HCT116 (cell line): ENCODE data around the gene SLC5A6. TPM values are rescaled to one million over a fixed set of nuclear protein-coding genes. Genes with fewer than 3 reads are reported as not detected.

ENCODE experiments used
- ATAC-seq: fragments of 200-7000 bp; cut with Tn5 transposase; 2 replicates; pipeline ENCODE4 v1.9.1; 2020; ENCODE audit warnings: mild to moderate bottlenecking, moderate library complexity
- BruUV-seq: library from RNA; stranded (reverse); fragments of 400-500 nt; replicated peaks from 2 replicates; lab custom pipeline; 2021; lab: Mats Ljungman, UMichigan
- CTCF ChIA-PET: fragments of 300-600 bp; sonication (Branson Sonifier 250); formaldehyde crosslinking; loops from one replicate; lab custom pipeline; 2021; ENCODE audit warnings: antibody characterized with exemption; lab: Charles Lee
- POLR2A ChIA-PET: fragments of 300-600, 350-600 bp; sonication (Branson Sonifier 250); formaldehyde crosslinking; loops from one replicate; lab custom pipeline; 2021; ENCODE audit warnings: antibody characterized with exemption; lab: Charles Lee
- RAD21 ChIA-PET, 2 experiments: fragments of 300-600 bp; sonication (Branson Sonifier 250); formaldehyde crosslinking; loops; one replicate each; lab custom pipeline; 2023; ENCODE audit warnings: low total read pairs in 2 of 2; ENCODE audit not compliant: uncharacterized antibody in 2 of 2, unreplicated experiment in 2 of 2, low non-redundant PET in 1 of 2; lab: Charles Lee
- DNase-seq: peaks from one replicate; pipeline ENCODE4 v3.0.0-alpha.2; 2010; ENCODE audit warnings: low read depth, low spot score
- H2AFZ ChIP-seq: fragments of 200-600 bp; shearing (Covaris generic), sonication (generic); 2 replicates; pipeline ENCODE4 v1.6.1; 2017; ENCODE audit warnings: low read depth, mixed run types, mixed read lengths, antibody characterized with exemption, low read length; ENCODE audit not compliant: poor library complexity, severe bottlenecking
- H3K27ac ChIP-seq: 2 replicates; pipeline ENCODE4 v1.5.1; 2012; ENCODE audit warnings: low read depth, low read length
- H3K27me3 ChIP-seq: fragments of 200-600 bp; sonication (generic); 2 replicates; pipeline ENCODE4 v1.6.1; 2016; ENCODE audit warnings: mixed run types, low read length, mixed read lengths; ENCODE audit not compliant: insufficient read depth
- H3K36me3 ChIP-seq, 2 experiments: fragments of 200-500 bp in 1 of 2; fragments of 200-600 bp in 1 of 2; sonication (Bioruptor generic) in 1 of 2; sonication (generic) in 1 of 2; 2 replicates each; pipeline versions ENCODE4 v1.5.1 to v1.6.1; 2014 to 2016; ENCODE audit warnings: low read length in 2 of 2, inconsistent platforms in 1 of 2, mixed read lengths in 1 of 2, mixed run types in 1 of 2; ENCODE audit not compliant: insufficient read depth in 2 of 2, control insufficient read depth in 1 of 2
- H3K4me1 ChIP-seq, 2 experiments: fragments of 200-600 bp in 1 of 2; sonication (generic) in 1 of 2; 2 replicates each; pipeline versions ENCODE4 v1.5.1 to v1.6.1; 2012 to 2017; ENCODE audit warnings: low read length in 2 of 2, inconsistent platforms in 1 of 2, mild to moderate bottlenecking in 1 of 2, mixed read lengths in 1 of 2, mixed run types in 1 of 2, moderate library complexity in 1 of 2; ENCODE audit not compliant: insufficient read depth in 2 of 2, control insufficient read depth in 1 of 2
- H3K4me2 ChIP-seq: fragments of 200-600 bp; sonication (generic); 2 replicates; pipeline ENCODE4 v1.6.1; 2017; ENCODE audit warnings: mixed run types, low read length, mixed read lengths
- H3K4me3 ChIP-seq, 2 experiments: fragments of 200-600 bp in 1 of 2; sonication (generic) in 1 of 2; replicated peaks in 1 of 2; 2 replicates each; pipeline ENCODE4 v1.5.1; 2011 to 2016; ENCODE audit warnings: low read length in 2 of 2, control low read depth in 1 of 2, low read depth in 1 of 2, mild to moderate bottlenecking in 1 of 2, mixed read lengths in 1 of 2, mixed run types in 1 of 2
- H3K79me2 ChIP-seq: fragments of 200-600 bp; sonication (generic); 2 replicates; pipeline ENCODE4 v1.6.1; 2017; ENCODE audit warnings: mild to moderate bottlenecking, mixed run types, low read length, moderate library complexity, mixed read lengths; ENCODE audit not compliant: insufficient read depth
- H3K9ac ChIP-seq: fragments of 200-600 bp; sonication (generic); 2 replicates; pipeline ENCODE4 v1.6.1; 2016; ENCODE audit warnings: low read length, mixed read lengths
- H3K9me2 ChIP-seq: fragments of 200-600 bp; sonication (generic), shearing (Covaris generic); 2 replicates; pipeline ENCODE4 v1.6.1; 2017; ENCODE audit warnings: mixed run types, mild to moderate bottlenecking, moderate library complexity; ENCODE audit not compliant: insufficient read depth
- H3K9me3 ChIP-seq, 2 experiments: fragments of 200-500 bp in 1 of 2; fragments of 200-600 bp in 1 of 2; sonication (Bioruptor generic) in 1 of 2; sonication (generic) in 1 of 2; 2 replicates each; pipeline ENCODE4 v1.6.1; 2014 to 2017; ENCODE audit warnings: low read length in 2 of 2, mixed read lengths in 2 of 2, inconsistent platforms in 1 of 2, low read depth in 1 of 2, mild to moderate bottlenecking in 1 of 2, mixed run types in 1 of 2, moderate library complexity in 1 of 2; ENCODE audit not compliant: control insufficient read depth in 1 of 2, insufficient read depth in 1 of 2
- H4K20me1 ChIP-seq: fragments of 200-600 bp; sonication (generic), shearing (Covaris generic); 2 replicates; pipeline ENCODE4 v1.6.1; 2017; ENCODE audit warnings: mixed run types, mild to moderate bottlenecking, moderate library complexity; ENCODE audit not compliant: insufficient read depth
- ATF3 ChIP-seq: IDR thresholded peaks from 2 replicates; pipeline ENCODE4 v1.6.1; 2012
- CEBPB ChIP-seq: IDR thresholded peaks from 2 replicates; pipeline ENCODE4 v1.6.1; 2012; ENCODE audit warnings: low read depth
- EZH2 ChIP-seq: fragments of 200-600 bp; sonication (generic); IDR thresholded peaks from 2 replicates; pipeline ENCODE4 v1.6.1; 2017; ENCODE audit warnings: antibody characterized with exemption, mixed run types
- EZH2phosphoT487 ChIP-seq: fragments of 200-600 bp; IDR thresholded peaks from 2 replicates; pipeline ENCODE4 v1.6.1; 2018; ENCODE audit warnings: antibody characterized with exemption, borderline replicate concordance
- MAX ChIP-seq: IDR thresholded peaks from 2 replicates; pipeline ENCODE4 v1.6.1; 2012
- POLR2AphosphoS5 ChIP-seq: IDR thresholded peaks from 2 replicates; pipeline ENCODE4 v1.6.1; 2011; ENCODE audit warnings: mild to moderate bottlenecking, low read depth, low read length, moderate library complexity
- RAD21 ChIP-seq: IDR thresholded peaks from 2 replicates; pipeline ENCODE4 v1.6.1; 2012; ENCODE audit warnings: low read depth, mild to moderate bottlenecking
- SIN3A ChIP-seq: IDR thresholded peaks from 2 replicates; pipeline ENCODE4 v1.6.1; 2012; ENCODE audit warnings: low read depth
- SP1 ChIP-seq: IDR thresholded peaks from 2 replicates; pipeline ENCODE4 v1.6.1; 2012; ENCODE audit warnings: low read depth
- SRF ChIP-seq: IDR thresholded peaks from 2 replicates; pipeline ENCODE4 v1.6.1; 2012; ENCODE audit warnings: low read depth
- TCF7L2 ChIP-seq: IDR thresholded peaks from 2 replicates; pipeline ENCODE4 v1.7.0; 2011; ENCODE audit warnings: borderline replicate concordance, inconsistent platforms; ENCODE audit not compliant: insufficient read depth, insufficient read length; ENCODE audit errors: extremely low read depth
- YY1 ChIP-seq: IDR thresholded peaks from 2 replicates; pipeline ENCODE4 v1.6.1; 2011; ENCODE audit warnings: low read length, low read depth, moderate library complexity, mild to moderate bottlenecking; ENCODE audit not compliant: insufficient replicate concordance; ENCODE audit errors: extremely low read depth
- ZNF274 ChIP-seq: fragments of 200-500 bp; sonication (Bioruptor generic); IDR thresholded peaks from 2 replicates; pipeline ENCODE4 v1.6.1; 2014; ENCODE audit warnings: mild to moderate bottlenecking, low read depth, low read length, inconsistent platforms
- intact Hi-C: fragments of 100-400 bp; cut with micrococcal nuclease; formaldehyde crosslinking; loops from 2 replicates; pipeline ENCODE4 v1.10.0; 2022
- total RNA-seq: library from RNA; stranded (reverse); gene quantifications from one replicate; pipeline ENCODE4 v1.2.1, GENCODE V29; 2021; ENCODE audit not compliant: unreplicated experiment
- TF ChIP-seq, protein P1 (sequence below), 3 experiments: fragments of 200-600 bp in 1 of 3; sonication (generic) in 1 of 3; IDR thresholded peaks in 2 of 3; conservative IDR thresholded peaks in 1 of 3; 2 replicates each; pipeline ENCODE4 v1.5.1; 2012 to 2017; ENCODE audit warnings: low read depth in 2 of 3, low read length in 2 of 3, antibody characterized with exemption in 1 of 3, borderline replicate concordance in 1 of 3, control low read depth in 1 of 3, mild to moderate bottlenecking in 1 of 3, mixed read lengths in 1 of 3, mixed run types in 1 of 3, moderate library complexity in 1 of 3; ENCODE audit not compliant: insufficient read depth in 1 of 3

SLC5A6 gene
- total RNA-seq, 1 experiment from 2014 or later, result 55.4 TPM

- TF ChIP-seq RAD21 (no peak), YY1 (no peak)
These were observed 25.3 kb downstream of the SLC5A6 start (continued) for GRCh38 chr2:27186613-27187345.

DNA sequence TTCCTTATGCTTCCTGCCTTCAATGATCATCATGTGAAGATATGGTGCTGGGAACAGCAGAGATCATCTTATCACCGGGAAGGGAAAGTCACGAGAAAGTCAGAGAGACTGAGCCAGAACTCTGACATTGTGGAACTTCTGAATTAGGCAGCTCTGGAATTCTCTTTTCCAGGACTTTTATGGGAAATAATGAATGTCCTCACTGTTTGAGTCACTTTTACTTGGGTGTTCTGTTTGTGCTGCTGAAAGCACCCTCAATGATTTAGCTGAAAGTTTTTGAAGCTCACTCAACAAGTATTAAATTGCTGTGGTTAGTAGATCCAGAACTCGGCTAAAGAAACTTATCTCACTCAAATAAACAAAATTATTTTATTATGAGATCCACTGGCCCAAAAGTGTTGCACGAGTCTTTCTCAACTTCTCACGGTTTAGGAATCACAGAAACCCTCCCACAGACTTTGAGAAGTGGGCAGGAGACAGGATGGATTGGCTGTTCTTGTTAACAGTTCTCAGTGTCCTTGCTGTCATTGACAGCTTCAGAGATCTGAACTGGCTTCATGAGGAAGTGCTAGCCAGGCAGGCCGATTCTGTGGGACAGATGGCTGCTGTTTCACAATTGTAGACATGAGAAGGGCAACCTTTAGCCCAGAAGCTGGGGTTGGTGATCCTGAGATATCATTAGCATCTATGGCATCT is 26.6 kb downstream of the SLC5A6 start:
- DNase-seq (no peak), ATAC-seq (no peak)
- Histone ChIP-seq H3K27ac (no peak overlapping the region), H3K36me3 (no peaks in the 10 kb centered on the region), H3K79me2 (no peaks in the 10 kb centered on the region), H3K4me3 (no peak overlapping the region), H2AFZ (no peak overlapping the region), H4K20me1 (no peaks in the 10 kb centered on the region), H3K9ac (no peak overlapping the region), H3K4me1 (no peaks in the 10 kb centered on the region), H3K9me3 (no peaks in the 10 kb centered on the region), H3K9me2 (no peaks in the 10 kb centered on the region), H3K27me3 (no peaks in the 10 kb centered on the region), H3K4me2 (no peak overlapping the region)
- RAD21 ChIA-PET, result no interaction called here
- POLR2A ChIA-PET, result no interaction called here
- CTCF ChIA-PET, result interaction anchor here (0.7 kb wide), 1 partner anchor 94 kb away, joined by 3 read pairs; no protein-coding TSS in a partner anchor
- intact Hi-C loops, result no loop called here
- no peak for TF ChIP-seq SRF
- TF ChIP-seq, protein P1, sequence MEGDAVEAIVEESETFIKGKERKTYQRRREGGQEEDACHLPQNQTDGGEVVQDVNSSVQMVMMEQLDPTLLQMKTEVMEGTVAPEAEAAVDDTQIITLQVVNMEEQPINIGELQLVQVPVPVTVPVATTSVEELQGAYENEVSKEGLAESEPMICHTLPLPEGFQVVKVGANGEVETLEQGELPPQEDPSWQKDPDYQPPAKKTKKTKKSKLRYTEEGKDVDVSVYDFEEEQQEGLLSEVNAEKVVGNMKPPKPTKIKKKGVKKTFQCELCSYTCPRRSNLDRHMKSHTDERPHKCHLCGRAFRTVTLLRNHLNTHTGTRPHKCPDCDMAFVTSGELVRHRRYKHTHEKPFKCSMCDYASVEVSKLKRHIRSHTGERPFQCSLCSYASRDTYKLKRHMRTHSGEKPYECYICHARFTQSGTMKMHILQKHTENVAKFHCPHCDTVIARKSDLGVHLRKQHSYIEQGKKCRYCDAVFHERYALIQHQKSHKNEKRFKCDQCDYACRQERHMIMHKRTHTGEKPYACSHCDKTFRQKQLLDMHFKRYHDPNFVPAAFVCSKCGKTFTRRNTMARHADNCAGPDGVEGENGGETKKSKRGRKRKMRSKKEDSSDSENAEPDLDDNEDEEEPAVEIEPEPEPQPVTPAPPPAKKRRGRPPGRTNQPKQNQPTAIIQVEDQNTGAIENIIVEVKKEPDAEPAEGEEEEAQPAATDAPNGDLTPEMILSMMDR (IDR thresholded peaks at IDR 0.05 in 2 of 3, conservative IDR thresholded peaks at IDR 0.05 in 1 of 3; ENCODE audit: borderline replicate concordance in 1 of 3, insufficient read depth in 1 of 3, low read depth in 2 of 3, low read length in 2 of 3), result no peak
- TF ChIP-seq RAD21, result no peak
- no peak for TF ChIP-seq POLR2AphosphoS5
- no peak for TF ChIP-seq ZNF274
- TF ChIP-seq ATF3, result no peak
- no peak for TF ChIP-seq SIN3A
- TF ChIP-seq YY1, result no peak
- no peak for TF ChIP-seq EZH2phosphoT487
- no peak for TF ChIP-seq MAX
- no peak for TF ChIP-seq SP1
- TF ChIP-seq CEBPB, result no peak
- TF ChIP-seq EZH2, result no peak
- no peak for TF ChIP-seq TCF7L2
- BruUV-seq, result no TSS peak
